HepG2 (cell line): ENCODE data around the gene MEDAG. TPM values are rescaled to one million over a fixed set of nuclear protein-coding genes. Genes with fewer than 3 reads are reported as not detected.

Experiments
- ATAC-seq: fragments of 200-7000 bp; cut with Tn5 transposase; 3 replicates; pipeline ENCODE4 v1.9.1; 2020; ENCODE audit warnings: mild to moderate bottlenecking, moderate library complexity
- BruUV-seq: library from RNA; stranded (reverse); fragments of 400-500 nt; replicated peaks from 2 replicates; lab custom pipeline; 2021; lab: Mats Ljungman, UMichigan
- CTCF ChIA-PET: fragments of 300-600 bp; formaldehyde crosslinking; extraction: SDS; loops from one replicate; lab custom pipeline; 2021; ENCODE audit warnings: low total read pairs, inconsistent platforms, low intra/inter-chr PET ratio; lab: Yijun Ruan, JAX
- POLR2A ChIA-PET: fragments of 350-600 bp; sonication (Branson Sonifier 250); formaldehyde crosslinking; loops from one replicate; lab custom pipeline; 2020; ENCODE audit warnings: antibody characterized with exemption, inconsistent platforms; lab: Yijun Ruan, JAX
- DNase-seq: peaks from one replicate; pipeline ENCODE4 v3.0.0-alpha.2; 2015; ENCODE audit warnings: low spot score
- FAIRE-seq: peaks from 3 replicates; lab custom pipeline; 2011; peaks lifted over from hg19 to GRCh38; lab: Jason Lieb, UNC
- H2AFZ ChIP-seq: one replicate; pipeline ENCODE4 v1.6.1; 2011; ENCODE audit warnings: low read length, inconsistent platforms
- H3K27ac ChIP-seq: fragments of 300-600 bp; 3 replicates; pipeline ENCODE4 v1.8.0; 2011; ENCODE audit warnings: mixed run types, mild to moderate bottlenecking, mixed read lengths, low read length, inconsistent platforms; ENCODE audit not compliant: insufficient read depth; ENCODE audit errors: extremely low read length
- H3K27me3 ChIP-seq, 2 experiments: fragments of 200-600 bp in 1 of 2; 2 replicates in 1 of 2; 3 replicates in 1 of 2; pipeline versions ENCODE4 v1.6.0 to v1.8.0; 2011; ENCODE audit warnings: low read length in 2 of 2, mild to moderate bottlenecking in 2 of 2, moderate library complexity in 2 of 2, inconsistent platforms in 1 of 2; ENCODE audit not compliant: insufficient read depth in 2 of 2, control insufficient read depth in 1 of 2
- H3K36me3 ChIP-seq, 2 experiments: fragments of 200-600 bp in 1 of 2; replicated peaks in 1 of 2; 2 replicates in 1 of 2; 3 replicates in 1 of 2; pipeline versions ENCODE4 v1.5.1 to v1.8.0; 2011; ENCODE audit warnings: low read length in 2 of 2, inconsistent platforms in 1 of 2; ENCODE audit not compliant: insufficient read depth in 2 of 2, control insufficient read depth in 1 of 2
- H3K4me1 ChIP-seq: 2 replicates; pipeline ENCODE4 v1.5.1; 2012; ENCODE audit warnings: low read length, inconsistent platforms; ENCODE audit not compliant: insufficient read depth
- H3K4me2 ChIP-seq: 2 replicates; pipeline ENCODE4 v1.6.0; 2011; ENCODE audit warnings: low read depth, low read length, inconsistent platforms
- H3K4me3 ChIP-seq, 3 experiments: fragments of 200-600 bp in 1 of 3; sonication (generic), shearing (Covaris generic) in 1 of 3; replicated peaks in 1 of 3; 2 replicates each; pipeline ENCODE4 v1.5.1; 2011 to 2016; ENCODE audit warnings: low read length in 3 of 3, inconsistent platforms in 2 of 3, low read depth in 2 of 3, mild to moderate bottlenecking in 2 of 3, control low read depth in 1 of 3, mixed read lengths in 1 of 3; ENCODE audit not compliant: insufficient read depth in 1 of 3
- H3K79me2 ChIP-seq: one replicate; pipeline ENCODE4 v1.6.1; 2011; ENCODE audit warnings: low read length, inconsistent platforms; ENCODE audit not compliant: insufficient read depth
- H3K9ac ChIP-seq: 2 replicates; pipeline ENCODE4 v1.6.0; 2011; ENCODE audit warnings: mild to moderate bottlenecking, low read depth, low read length, inconsistent platforms; ENCODE audit not compliant: insufficient read depth
- H3K9me3 ChIP-seq: 2 replicates; pipeline ENCODE4 v1.5.1; 2012; ENCODE audit warnings: mild to moderate bottlenecking, low read length
- H4K20me1 ChIP-seq: 2 replicates; pipeline ENCODE4 v1.6.0; 2011; ENCODE audit warnings: inconsistent platforms, mild to moderate bottlenecking, low read length, moderate library complexity; ENCODE audit not compliant: insufficient read depth
- ARNT ChIP-seq: fragments of 450-650 bp; IDR thresholded peaks from 2 replicates; pipeline ENCODE4 v1.6.1; 2017
- ATF7 ChIP-seq, 2 experiments: fragments of 450-650 bp in 1 of 2; sonication (generic) in 1 of 2; formaldehyde crosslinking in 1 of 2; IDR thresholded peaks; 2 replicates each; pipeline versions ENCODE4 v1.4.0 to v1.6.1; 2016 to 2020; ENCODE audit warnings: antibody characterized with exemption in 1 of 2, mild to moderate bottlenecking in 1 of 2, missing genetic modification reagents in 1 of 2
- EEA1 ChIP-seq: sonication (generic); formaldehyde crosslinking; IDR thresholded peaks from 2 replicates; pipeline ENCODE4 v1.5.1; 2020; ENCODE audit warnings: mild to moderate bottlenecking, missing genetic modification reagents, borderline replicate concordance
- HDAC6 ChIP-seq: fragments of 200-600 bp; sonication (generic); IDR thresholded peaks from 2 replicates; pipeline ENCODE4 v1.7.0; 2017; ENCODE audit warnings: mild to moderate bottlenecking, antibody characterized with exemption, low read length, low read depth
- HMG20B ChIP-seq: conservative IDR thresholded peaks from 2 replicates; pipeline ENCODE4 v1.6.1; 2016; ENCODE audit warnings: missing genetic modification reagents, missing compliant biosample characterization
- MATR3 ChIP-seq: sonication (generic); formaldehyde crosslinking; IDR thresholded peaks from 2 replicates; pipeline ENCODE4 v1.4.0; 2020; ENCODE audit warnings: missing genetic modification reagents
- MED1 ChIP-seq: sonication (generic); formaldehyde crosslinking; IDR thresholded peaks from 2 replicates; pipeline ENCODE4 v1.4.0; 2020; ENCODE audit warnings: missing genetic modification reagents
- NR2F2 ChIP-seq: IDR thresholded peaks from 2 replicates; pipeline ENCODE4 v1.6.1; 2012; ENCODE audit warnings: low read depth, inconsistent platforms, borderline replicate concordance
- PAX8 ChIP-seq: sonication (generic); formaldehyde crosslinking; IDR thresholded peaks from 2 replicates; pipeline ENCODE4 v1.8.0; 2022; ENCODE audit warnings: mild to moderate bottlenecking, missing genetic modification reagents, borderline replicate concordance
- POLR2A ChIP-seq, 2 experiments: IDR thresholded peaks; 2 replicates each; pipeline ENCODE4 v1.6.1; 2011; ENCODE audit warnings: low read depth in 2 of 2, low read length in 2 of 2, mild to moderate bottlenecking in 1 of 2, moderate library complexity in 1 of 2; ENCODE audit not compliant: insufficient read depth in 1 of 2
- RARA ChIP-seq: IDR thresholded peaks from 2 replicates; pipeline ENCODE4 v1.6.1; 2016; ENCODE audit warnings: missing genetic modification reagents, missing compliant biosample characterization
- SAFB2 ChIP-seq: sonication (generic); formaldehyde crosslinking; IDR thresholded peaks from 2 replicates; pipeline ENCODE4 v1.5.1; 2020; ENCODE audit warnings: missing genetic modification reagents, low read depth, mild to moderate bottlenecking, borderline replicate concordance
- SALL2 ChIP-seq: sonication (generic); formaldehyde crosslinking; IDR thresholded peaks from 2 replicates; pipeline ENCODE4 v1.8.1; 2023; ENCODE audit warnings: mild to moderate bottlenecking, missing genetic modification reagents, inconsistent platforms
- TAF15 ChIP-seq: fragments of 200-400 bp; formaldehyde crosslinking; IDR thresholded peaks from one replicate; pipeline ENCODE4 v1.6.1; 2018; ENCODE audit warnings: mild to moderate bottlenecking, low read depth, low read length; ENCODE audit not compliant: poor library complexity, severe bottlenecking
- TFE3 ChIP-seq: IDR thresholded peaks from 2 replicates; pipeline ENCODE4 v1.6.1; 2016
- ZBTB4 ChIP-seq: sonication (generic); formaldehyde crosslinking; IDR thresholded peaks from 2 replicates; pipeline ENCODE4 v1.4.0; 2020; ENCODE audit warnings: missing genetic modification reagents, mild to moderate bottlenecking, borderline replicate concordance
- WGBS: methylation state at CpG from one replicate; pipeline ENCODE4 v1.1.6; 2017; ENCODE audit warnings: low lambda C conversion rate; 5-methylcytosine and 5-hydroxymethylcytosine counted together
- in situ Hi-C: cut with HindIII; loops from 2 replicates; pipeline ENCODE4 v1.10.0; 2017; ENCODE audit warnings: low pct_unique_long_range_greater_than_20kb; ENCODE audit not compliant: extremely low pct_ligation_motif_present
- intact Hi-C: fragments of 100-400 bp; cut with micrococcal nuclease; formaldehyde crosslinking; loops from one replicate; pipeline ENCODE4 v1.10.0; 2022; ENCODE audit not compliant: unreplicated experiment
- polyA plus RNA-seq, 8 experiments: library from polyadenylated mRNA; depleted of rRNA in 3 of 8; stranded (reverse) in 7 of 8; unstranded in 1 of 8; fragments of >200 nt; fragmentation: Illumina TruSeq in 4 of 8; extraction: Trizol in 4 of 8; gene quantifications; 2 replicates each; pipeline versions ENCODE4 v1.2.1 to v1.2.3, GENCODE V29; 2011 to 2016; ENCODE audit warnings: low read depth in 4 of 8, missing spikeins in 1 of 8, mixed read lengths in 1 of 8; ENCODE audit not compliant: insufficient read depth in 1 of 8
- total RNA-seq, 5 experiments: library from RNA; depleted of rRNA; stranded (reverse); fragments of >200 nt; fragmentation: Illumina TruSeq; extraction: Trizol; gene quantifications; 2 replicates each; pipeline ENCODE4 v1.2.3, GENCODE V29; 2016; ENCODE audit warnings: low read depth in 1 of 5

MEDAG gene
- total and polyA plus RNA-seq, 2 of the 13 experiments (the other 11 are each of a cell fraction or from before 2014, with no cell fraction given) = not detected

GRCh38 chr13:30874111-30874510 lies 32.0 kb upstream of the MEDAG start:
- no peak overlapping the region for H2AFZ ChIP-seq
- no peak for ATAC-seq
- H3K9me3 ChIP-seq = no peaks in the 10 kb centered on the region
- no peak for TF ChIP-seq POLR2A (IDR thresholded peaks at IDR 0.05; ENCODE audit: insufficient read depth in 1 of 2, low read depth in 2 of 2, low read length in 2 of 2)
- TF ChIP-seq EEA1 (CRISPR knock-in tag) = no peak
- no peak for TF ChIP-seq ATF7 (IDR thresholded peaks at IDR 0.05)
- TF ChIP-seq ATF7 (CRISPR knock-in tag; IDR thresholded peaks at IDR 0.05) = no peak
- H3K36me3 ChIP-seq = no peaks in the 10 kb centered on the region
- no peak overlapping the region for H3K9ac ChIP-seq
- ChIA-PET POLR2A (no interaction called here), CTCF (no interaction called here)
- no peak for DNase-seq
- intact Hi-C loops (no loop called here), in situ Hi-C loops (no loop called here)
- peaks cover 0 to 21% of the 10 kb centered on the region in 2 experiments; a peak in 4 of 5 replicates for H3K27me3 ChIP-seq
- H3K4me2 ChIP-seq = no peak overlapping the region
- peaks cover 25% of the 10 kb centered on the region for H3K4me1 ChIP-seq
- no peak for FAIRE-seq
- H4K20me1 ChIP-seq = no peaks in the 10 kb centered on the region
- no TSS peak for BruUV-seq
- 10% methylated on average over 3 of the region's 6 CpGs for WGBS
- no peak overlapping the region for H3K4me3 ChIP-seq
- no peaks in the 10 kb centered on the region for H3K79me2 ChIP-seq
- H3K27ac ChIP-seq = no peak overlapping the region

- Histone ChIP-seq H3K9me3 (no peaks in the 10 kb centered on the region), H3K4me2 (no peak overlapping the region), H3K4me1 (peaks cover 20% of the 10 kb centered on the region), H3K9ac (no peak overlapping the region), H2AFZ (no peak overlapping the region), H3K79me2 (no peaks in the 10 kb centered on the region), H3K36me3 (no peaks in the 10 kb centered on the region), H3K27me3 (peaks cover 0 to 21% of the 10 kb centered on the region in 2 experiments; a peak in 4 of 5 replicates), H3K27ac (no peak overlapping the region), H4K20me1 (no peaks in the 10 kb centered on the region), H3K4me3 (no peak overlapping the region)
- 55% methylated on average over 6 of the region's 6 CpGs for WGBS
- no TSS peak for BruUV-seq
- DNase-seq (no peak), ATAC-seq (no peak), FAIRE-seq (no peak)
- intact Hi-C loops = no loop called here
- ChIA-PET POLR2A (no interaction called here), CTCF (no interaction called here)
- in situ Hi-C loops = no loop called here
- TF ChIP-seq SALL2 (CRISPR knock-in tag) = no peak
- TF ChIP-seq HMG20B (CRISPR knock-in tag) = no peak
- no peak for TF ChIP-seq NR2F2
- no peak for TF ChIP-seq RARA (CRISPR knock-in tag)
- TF ChIP-seq TAF15 = no peak
- TF ChIP-seq MATR3 (CRISPR knock-in tag) = no peak
- TF ChIP-seq PAX8 (CRISPR knock-in tag) = no peak
- TF ChIP-seq ARNT = no peak
- TF ChIP-seq HDAC6 = no peak
- TF ChIP-seq MED1 (CRISPR knock-in tag) = no peak
- no peak for TF ChIP-seq ZBTB4 (CRISPR knock-in tag)
- no peak for TF ChIP-seq SAFB2 (CRISPR knock-in tag)
- no peak for TF ChIP-seq TFE3 (CRISPR knock-in tag)
Measured at GRCh38 chr13:30874561-30874960, 31.5 kb upstream of the MEDAG start.
